GM20000 (cell line): Measurements from ENCODE around the gene TNFRSF11A.

Experiments used
- DNase-seq: peaks from one replicate; pipeline ENCODE4 v3.0.0; 2012; ENCODE audit warnings: low spot score
- CTCF ChIP-seq: IDR thresholded peaks from 2 replicates; pipeline ENCODE4 v1.5.1; 2012; ENCODE audit warnings: mild to moderate bottlenecking, control low read depth; ENCODE audit errors: extremely low read depth, missing control alignments

The TNFRSF11A gene

GRCh38 chr18:62400916-62401315, 75.8 kb downstream of the TNFRSF11A start:
- DNase-seq: no peak
- no peak for TF ChIP-seq CTCF

GRCh38 chr18:62402342-62402948, 77.3 kb downstream of the TNFRSF11A start:
- DNase-seq: no peak
- TF ChIP-seq CTCF: no peak

- no peak for DNase-seq
- TF ChIP-seq CTCF: no peak
These were observed 78.0 kb downstream of the TNFRSF11A start for GRCh38 chr18:62403120-62403519.

GRCh38 chr18:62404881-62405280, 79.8 kb downstream of the TNFRSF11A start:
- DNase-seq: no peak
- no peak for TF ChIP-seq CTCF

GRCh38 chr18:62407660-62408059, 82.5 kb downstream of the TNFRSF11A start:
- no peak for DNase-seq

GRCh38 chr18:62409821-62410220, 84.7 kb downstream of the TNFRSF11A start:
- TF ChIP-seq CTCF: no peak
- no peak for DNase-seq

More at GRCh38 chr18:62407660-62408059, 82.5 kb downstream of the TNFRSF11A start:
- no peak for TF ChIP-seq CTCF

GRCh38 chr18:62412231-62412979, 87.3 kb downstream of the TNFRSF11A start:
- no peak for TF ChIP-seq CTCF
- DNase-seq: no peak
